ENCODE measurements around the gene CEP131.

CEP131 gene

GRCh38 chr17:81182596-81182995 is 40.2 kb downstream of the CEP131 start:
- no peak for DNase-seq

- no peak for DNase-seq
These were observed 41.0 kb downstream of the CEP131 start for GRCh38 chr17:81181811-81182185.

- DNase-seq: no peak
These were observed 41.6 kb downstream of the CEP131 start for GRCh38 chr17:81180836-81181810.

DNA sequence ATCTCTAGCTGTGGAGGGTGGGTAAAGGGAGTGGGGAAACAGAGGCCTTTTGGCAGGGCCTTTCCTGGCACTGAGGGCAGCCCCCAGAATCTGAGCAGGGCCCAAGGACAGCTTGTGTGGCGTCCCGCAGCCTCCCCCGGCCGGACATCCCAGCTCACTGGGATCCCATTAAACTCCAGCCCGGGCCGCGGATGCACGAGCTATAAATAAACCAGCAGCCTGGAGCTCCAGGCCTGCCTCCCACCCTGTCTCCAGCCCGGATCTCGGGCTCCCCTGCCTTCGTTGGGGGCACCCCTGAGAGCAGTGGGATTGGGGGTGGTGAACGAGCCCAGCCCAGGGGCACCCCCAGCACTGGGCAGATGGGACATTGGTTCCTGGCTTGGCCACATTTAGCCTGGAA is 42.9 kb downstream of the CEP131 start:
- no peak for DNase-seq

GRCh38 chr17:81179220-81179619 is 43.5 kb downstream of the CEP131 start:
- no peak for DNase-seq

- no peak for DNase-seq
These were observed 44.4 kb downstream of the CEP131 start for GRCh38 chr17:81178136-81179091.

GRCh38 chr17:81176666-81177065 is 46.1 kb downstream of the CEP131 start:
- DNase-seq: no peak

DNA sequence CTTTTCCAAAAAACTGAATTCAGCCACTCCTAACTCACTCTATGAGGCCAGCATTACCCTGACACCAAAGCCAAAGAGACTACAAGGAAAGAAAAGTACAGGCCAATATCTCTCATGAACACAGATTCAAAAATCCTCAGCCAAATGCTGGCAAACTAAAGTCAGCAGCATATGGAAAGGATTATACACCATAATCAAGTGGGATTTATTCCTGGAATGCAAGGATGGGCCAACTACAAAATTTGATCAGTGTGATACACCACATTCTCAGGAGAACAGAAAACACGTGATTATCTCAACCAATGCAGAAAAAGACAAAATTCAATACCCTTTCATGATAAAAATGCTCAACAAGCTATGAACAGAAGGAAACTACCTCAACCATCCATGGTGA is 49.0 kb downstream of the CEP131 start:
- DNase-seq: no peak

- DNase-seq: no peak
These were observed 49.6 kb downstream of the CEP131 start for GRCh38 chr17:81173052-81173761.

GRCh38 chr17:81171941-81172340 is 50.8 kb downstream of the CEP131 start:
- DNase-seq: no peak

DNA sequence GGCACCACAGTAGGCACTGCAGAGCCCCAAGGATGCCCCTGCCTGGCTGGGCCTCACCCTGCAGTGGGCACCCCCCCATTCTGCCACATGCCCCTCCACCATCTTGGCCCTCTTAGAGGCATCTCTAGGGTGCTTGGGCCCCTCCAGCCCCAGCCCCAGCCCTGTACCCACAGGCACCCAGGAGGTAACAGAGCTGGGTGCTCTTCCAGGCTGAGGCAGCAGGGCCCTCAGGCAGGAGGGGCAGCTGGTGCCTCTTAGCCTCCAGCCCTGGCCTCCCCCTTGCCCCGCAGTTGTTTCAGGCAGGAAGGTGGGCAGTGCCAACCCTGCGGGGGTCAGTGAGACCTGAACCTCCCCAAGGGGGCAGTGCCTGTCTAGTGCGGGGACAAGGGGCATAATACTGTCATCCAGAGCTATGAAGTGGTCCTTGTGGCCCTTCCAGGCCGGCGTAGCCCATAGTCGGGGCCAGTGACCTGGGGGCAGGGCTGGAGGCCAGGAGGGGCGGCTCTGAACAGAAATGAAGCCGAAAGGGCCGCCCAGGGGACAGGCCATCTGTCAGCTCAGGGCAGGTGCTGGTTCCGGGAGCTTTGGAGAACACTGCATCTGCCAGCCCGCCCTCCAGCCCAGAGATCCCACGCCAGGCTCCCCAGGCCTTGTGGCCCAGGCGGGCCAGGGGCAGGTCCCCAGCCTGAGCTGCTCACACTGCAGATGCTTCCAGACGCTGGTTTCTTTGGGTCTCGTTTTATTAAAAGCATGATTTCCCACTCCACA is 51.9 kb downstream of the CEP131 start:
- no peak for DNase-seq

DNA sequence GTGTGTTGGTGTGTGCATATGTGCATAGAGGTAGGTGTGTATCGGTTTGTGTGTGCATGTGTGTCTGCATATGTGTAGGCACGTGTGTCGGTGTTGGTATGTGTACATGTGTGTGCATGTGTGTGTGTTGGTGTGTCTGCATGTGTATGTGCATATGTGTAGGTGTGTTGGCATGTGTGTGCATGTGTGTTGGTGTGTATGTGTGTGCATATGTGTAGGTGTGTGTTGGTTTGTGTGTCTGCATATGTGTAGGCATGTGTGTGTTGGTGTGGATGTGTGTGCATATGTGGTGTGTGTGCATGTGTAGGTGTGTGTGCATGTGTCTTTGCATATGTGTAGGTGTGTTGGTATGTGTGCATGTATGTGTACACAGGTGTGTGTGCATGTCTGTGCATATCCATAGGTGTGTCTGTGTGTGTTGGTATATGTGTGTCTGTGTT is 52.9 kb downstream of the CEP131 start:
- DNase-seq: no peak

DNA sequence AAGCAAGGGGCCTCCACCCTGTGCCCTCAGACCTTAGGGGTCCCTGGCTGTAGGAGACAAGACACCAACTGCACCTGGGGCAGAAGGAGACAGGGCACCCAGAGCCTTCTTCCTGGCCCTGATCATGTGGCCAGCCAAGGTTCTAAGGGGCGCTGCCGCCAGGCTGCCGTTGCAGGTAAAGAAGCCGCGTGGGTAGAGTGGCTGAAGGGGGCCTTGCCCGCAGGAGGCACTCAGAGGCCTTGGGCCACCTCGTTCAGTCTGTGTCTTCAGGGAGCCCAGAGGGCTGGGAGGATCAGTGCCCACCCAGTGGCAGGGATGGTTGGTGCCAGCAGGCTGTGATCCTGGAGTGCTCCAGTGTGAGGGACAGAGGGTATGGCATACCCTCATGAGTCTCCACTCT is 55.1 kb downstream of the CEP131 start:
- DNase-seq: no peak

GRCh38 chr17:81167194-81167524 is 55.6 kb downstream of the CEP131 start:
- DNase-seq: no peak

- no peak for DNase-seq
These were observed 56.7 kb downstream of the CEP131 start, which contains the start of gene AATK for GRCh38 chr17:81166033-81166492. TSS of gene AATK (minus strand) at chr17:81166221. CDS start at chr17:81165992, 229 bp downstream.

DNA sequence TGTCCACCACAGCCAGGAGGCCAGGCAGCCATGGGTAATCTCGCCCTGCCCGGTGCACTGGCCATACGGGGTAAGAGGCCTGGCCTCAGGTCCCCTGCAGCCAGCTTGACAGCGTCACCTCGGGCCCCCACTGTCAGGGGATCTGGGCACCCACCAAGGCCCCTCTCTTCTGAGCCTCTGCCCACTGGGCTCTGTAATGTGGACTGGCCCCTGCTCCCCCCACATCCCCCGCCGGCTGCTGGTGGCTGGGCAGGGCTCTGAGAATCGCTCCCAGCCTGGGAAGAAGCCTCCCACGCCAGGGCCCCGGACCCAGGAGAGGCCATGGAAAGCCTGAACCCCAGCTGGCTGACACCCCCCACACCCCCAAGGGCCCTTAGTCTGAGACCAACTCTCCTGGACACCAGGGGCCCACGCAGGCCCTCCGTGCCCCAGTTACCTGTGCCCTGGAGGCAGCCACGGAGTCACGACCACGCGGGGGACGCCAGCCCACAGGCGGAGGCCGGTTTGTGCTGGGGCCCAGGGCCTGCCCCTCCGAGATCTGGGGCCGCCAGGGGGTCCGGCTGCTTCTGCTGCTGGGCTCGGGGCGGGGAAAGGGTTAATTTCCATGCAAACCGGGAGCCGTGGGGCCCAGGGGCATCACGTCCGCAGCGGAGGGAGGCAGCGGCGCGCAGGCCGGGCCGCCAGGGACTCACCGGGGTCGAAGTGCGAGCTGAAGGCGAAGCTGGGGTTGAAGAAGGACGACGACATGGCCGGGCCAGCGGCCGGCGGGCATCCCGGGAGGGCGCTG is 57.3 kb downstream of the CEP131 start, which contains the start of gene PVALEF:
PVALEF (plus strand) TSS at position 262 of the 787 bp plus-strand sequence. CDS start 15,720 bp downstream, outside the sequence.
- DNase-seq: no peak

- no peak for DNase-seq
These were observed 58.2 kb downstream of the CEP131 start for GRCh38 chr17:81164371-81165245.

DNA sequence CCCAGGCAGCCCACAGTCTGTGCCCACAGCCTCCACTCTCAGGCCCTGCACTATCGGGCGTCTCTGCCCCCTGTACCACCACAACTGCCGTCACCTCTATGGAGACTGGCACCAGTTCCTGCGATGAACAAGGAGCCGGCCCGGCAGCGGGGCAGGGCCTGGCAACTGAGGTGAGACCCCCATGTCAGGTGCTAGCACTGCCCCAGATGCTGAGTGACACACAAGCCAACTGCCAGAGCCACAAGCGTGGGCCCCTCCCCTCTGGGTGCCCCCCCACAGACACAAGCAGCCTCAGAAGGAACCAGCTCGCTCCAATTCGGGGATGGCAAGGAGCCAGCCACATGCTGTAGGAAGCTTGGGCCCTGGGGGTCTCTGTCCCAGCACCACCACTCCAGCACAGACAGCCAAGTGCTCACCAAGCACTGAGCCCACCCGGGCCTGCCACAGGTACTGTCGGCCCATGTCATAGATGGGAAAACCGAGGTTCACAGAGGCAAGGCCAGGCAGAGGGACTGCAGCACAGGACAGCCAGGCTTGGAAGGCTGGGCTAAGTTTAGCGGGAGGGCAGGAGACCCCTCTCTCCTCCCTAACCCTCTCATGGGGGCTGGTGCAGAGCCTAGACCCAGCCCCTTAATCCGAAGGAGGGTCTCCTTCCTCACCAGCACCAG is 58.9 kb downstream of the CEP131 start:
- DNase-seq: no peak

DNA sequence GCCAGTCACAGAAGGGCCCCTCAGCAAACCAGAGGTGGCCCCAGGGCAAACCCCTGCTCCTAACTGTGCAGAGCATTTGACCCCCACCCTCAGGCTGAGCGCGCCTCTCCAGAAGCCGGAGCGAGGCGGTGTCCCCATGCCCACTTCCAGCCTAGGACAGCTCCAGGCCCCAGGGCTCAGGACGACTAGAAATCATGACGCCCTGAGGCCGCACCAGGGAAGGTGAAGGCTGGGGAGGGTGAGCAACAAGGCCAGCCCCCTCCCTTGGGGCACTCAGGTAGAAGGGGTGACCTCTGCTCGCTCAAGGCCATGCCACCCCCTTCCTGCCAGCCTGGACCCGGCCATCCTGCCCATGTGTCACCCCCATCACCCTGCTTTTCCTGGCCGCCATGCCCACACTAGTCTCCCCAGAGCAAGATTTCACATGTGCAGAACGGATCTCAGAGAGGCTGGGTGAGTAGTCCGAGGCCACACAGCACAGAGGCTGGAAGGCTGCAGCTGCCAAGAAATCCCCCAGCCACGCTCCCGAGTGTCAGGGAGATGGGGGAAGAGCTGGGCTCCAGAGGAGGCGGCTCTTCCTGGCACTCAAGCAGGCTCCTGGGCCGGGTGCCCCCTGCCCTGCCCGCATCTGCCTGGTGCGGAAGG is 59.6 kb downstream of the CEP131 start:
- no peak for DNase-seq

All from effector CD8-positive, alpha-beta T cell (primary cell).